HG02763 (cell line): ENCODE data around the gene DCPS.
"Not testable (repeated sequence)": the region's sequence is repeated elsewhere in the genome, so short reads cannot be mapped to it uniquely, and the experiment has no call there.

Source experiments
- ATAC-seq: cut with Tn5 transposase; IDR thresholded peaks from one replicate; pipeline ENCODE4 v1.9.1; 2021; ENCODE audit warnings: mild to moderate bottlenecking, moderate library complexity; ENCODE audit not compliant: unreplicated experiment

Gene DCPS

GRCh38 chr11:126284829-126285228, 19.0 kb upstream of the DCPS start:
- ATAC-seq = peak; percentile 68

- no peak for ATAC-seq
Observed at GRCh38 chr11:126288237-126288636, 15.6 kb upstream of the DCPS start.

- ATAC-seq = no peak
Observed at GRCh38 chr11:126290887-126291286, 13.0 kb upstream of the DCPS start.

- no peak for ATAC-seq
Observed at GRCh38 chr11:126293726-126294125, 10.1 kb upstream of the DCPS start.

- no peak for ATAC-seq
Observed at GRCh38 chr11:126297004-126297403, 6.9 kb upstream of the DCPS start.

GRCh38 chr11:126304457-126305075, 706 bp downstream of the DCPS start:
- ATAC-seq = no peak

GRCh38 chr11:126305699-126306098, 1.8 kb downstream of the DCPS start:
- peak; percentile 44 for ATAC-seq

- ATAC-seq = no peak
Observed at GRCh38 chr11:126307706-126308105, 3.8 kb downstream of the DCPS start.

- ATAC-seq = no peak
Observed at GRCh38 chr11:126308271-126308671, 4.4 kb downstream of the DCPS start.

GRCh38 chr11:126308771-126309170, 4.9 kb downstream of the DCPS start:
- ATAC-seq = not testable (repeated sequence)

- no peak for ATAC-seq
Observed at GRCh38 chr11:126310200-126310991, 6.5 kb downstream of the DCPS start.

- no peak for ATAC-seq
Observed at GRCh38 chr11:126310992-126311310, 7.1 kb downstream of the DCPS start.

GRCh38 chr11:126311401-126312291, 7.8 kb downstream of the DCPS start:
- peak; percentile 70 for ATAC-seq

GRCh38 chr11:126312961-126313360, 9.1 kb downstream of the DCPS start:
- no peak for ATAC-seq

GRCh38 chr11:126313826-126314225, 10.0 kb downstream of the DCPS start:
- no peak for ATAC-seq

- ATAC-seq = no peak
Observed at GRCh38 chr11:126317432-126317755, 13.5 kb downstream of the DCPS start.

GRCh38 chr11:126317756-126318573, 14.1 kb downstream of the DCPS start:
- peak; percentile 29 for ATAC-seq

- ATAC-seq = peak; percentile 80
Observed at GRCh38 chr11:126318574-126319373, 14.9 kb downstream of the DCPS start.

- no peak for ATAC-seq
Observed at GRCh38 chr11:126319374-126319740, 15.5 kb downstream of the DCPS start.

- no peak for ATAC-seq
Observed at GRCh38 chr11:126322996-126323395, 19.1 kb downstream of the DCPS start.
